Transverse colon (tissue), 4 donors: Measurements from ENCODE around the gene LDHAL6B. TPM values are rescaled to one million over a fixed set of nuclear protein-coding genes. Genes with fewer than 3 reads are reported as not detected.

Experiments
- DNase-seq: peaks from one replicate; pipeline ENCODE4 v3.0.0-alpha.2; 2019
- H3K27ac ChIP-seq, 4 donors: fragments of 200-600 bp; sonication (generic); 2 replicates each; pipeline ENCODE4 v1.5.1; 2016 to 2018; ENCODE audit warnings: inconsistent platforms in 4 of 4
- H3K27me3 ChIP-seq: fragments of 200-600 bp; sonication (generic); 2 replicates; pipeline ENCODE4 v1.5.1; 2017; ENCODE audit warnings: inconsistent platforms
- H3K36me3 ChIP-seq, 4 donors: fragments of 200-600 bp; sonication (generic); 2 replicates each; pipeline ENCODE4 v1.5.1; 2017 to 2019; ENCODE audit warnings: inconsistent platforms in 4 of 4
- H3K4me1 ChIP-seq, 4 donors: fragments of 200-600 bp; sonication (generic); 2 replicates each; pipeline ENCODE4 v1.5.1; 2017 to 2020; ENCODE audit warnings: inconsistent platforms in 4 of 4
- H3K4me3 ChIP-seq, 4 donors: fragments of 200-600 bp; sonication (generic); 1 replicate in 1 of 4; 2 replicates in 3 of 4; pipeline versions ENCODE4 v1.5.1 to v1.6.1; 2017 to 2019; ENCODE audit warnings: inconsistent platforms in 4 of 4
- H3K9me3 ChIP-seq, 2 donors: fragments of 200-600 bp; sonication (generic); 2 replicates each; pipeline ENCODE4 v1.5.1; 2017 to 2019; ENCODE audit warnings: inconsistent platforms in 2 of 2
- CTCF ChIP-seq, 5 experiments: fragments of 200-600 bp in 3 of 5; fragments of 450-650 bp in 2 of 5; sonication (generic) in 3 of 5; IDR thresholded peaks; 1 replicate in 2 of 5; 2 replicates in 3 of 5; pipeline ENCODE4 v1.5.1; 2016 to 2017; ENCODE audit warnings: antibody characterized with exemption in 5 of 5, inconsistent platforms in 3 of 5, mild to moderate bottlenecking in 2 of 5, moderate library complexity in 1 of 5
- EP300 ChIP-seq: sonication (generic); formaldehyde crosslinking; IDR thresholded peaks from one replicate; pipeline ENCODE4 v1.6.1; 2017; ENCODE audit warnings: antibody characterized with exemption, low read depth
- POLR2A ChIP-seq: fragments of 450-650 bp; IDR thresholded peaks from one replicate; pipeline ENCODE4 v1.6.1; 2016; ENCODE audit warnings: antibody characterized with exemption, mild to moderate bottlenecking, moderate library complexity
- POLR2AphosphoS5 ChIP-seq, 3 donors: sonication (generic); formaldehyde crosslinking; IDR thresholded peaks; one replicate each; pipeline ENCODE4 v1.6.1; 2016; ENCODE audit warnings: antibody characterized with exemption in 3 of 3
- WGBS, 2 donors: methylation state at CpG; one replicate each; pipeline ENCODE4 v1.1.5; 2018; ENCODE audit warnings: low coverage in 1 of 2; 5-methylcytosine and 5-hydroxymethylcytosine counted together
- in situ Hi-C, 4 donors: fragments of 200-750 bp; cut with MboI; loops; one replicate each; pipeline versions ENCODE4 v1.15.0 to v1.15.1; 2017; ENCODE audit warnings: low sequenced_read_pairs in 3 of 4, low pct_ligation_motif_present in 1 of 4, low pct_unique_long_range_greater_than_20kb in 1 of 4
- intact Hi-C: fragments of 100-400 bp; cut with DNase I; formaldehyde crosslinking; loops from one replicate; pipeline ENCODE4 v1.15.1; 2023; ENCODE audit warnings: low total_unique reads
- total RNA-seq, 4 donors: library from RNA; depleted of rRNA; stranded (reverse); fragments of >200 nt; gene quantifications; one replicate each; pipeline ENCODE4 v1.1.0, GENCODE V29; 2016

Gene LDHAL6B
- total RNA-seq, 4 donors from 2014 or later: not detected

- intact Hi-C loops (no loop called here), in situ Hi-C loops (loop anchor here in 1 of 4 donors (25.0 kb wide), 1 partner anchor 405 kb away; no protein-coding TSS in a partner anchor)
- TF ChIP-seq CTCF (IDR thresholded peaks at IDR 0.05) (no peak), POLR2AphosphoS5 (IDR thresholded peaks at IDR 0.05) (no peak), EP300 (no peak), POLR2A (no peak)
- no peak overlapping the region for H3K4me3 ChIP-seq
- no peak for DNase-seq
- H3K27ac ChIP-seq: no peak overlapping the region
- H3K4me1 ChIP-seq: peaks cover 0 to 1% (median 0%) of the 10 kb centered on the region in 4 donors
- peaks cover 0 to 25% (median 6%) of the 10 kb centered on the region in 4 donors for H3K36me3 ChIP-seq
- H3K27me3 ChIP-seq: no peaks in the 10 kb centered on the region
- WGBS, 2 donors: 92 to 93% methylated on average over 4 to 5 of the region's 5 CpGs
- H3K9me3 ChIP-seq: no peaks in the 10 kb centered on the region
These were observed 10.3 kb downstream of the LDHAL6B start for GRCh38 chr15:59216911-59217310.

- intact Hi-C loops (no loop called here), in situ Hi-C loops (loop anchor here in 1 of 4 donors (25.0 kb wide), 1 partner anchor 406 kb away; no protein-coding TSS in a partner anchor)
- WGBS, 2 donors: 83 to 92% methylated on average over 2 to 14 of the region's 14 CpGs
- Histone ChIP-seq H3K27ac (no peak overlapping the region), H3K4me1 (peaks cover 0 to 5% (median 2%) of the 10 kb centered on the region in 4 donors), H3K36me3 (peaks cover 0 to 19% (median 6%) of the 10 kb centered on the region in 4 donors), H3K27me3 (no peaks in the 10 kb centered on the region), H3K9me3 (no peaks in the 10 kb centered on the region), H3K4me3 (no peak overlapping the region)
- no peak for DNase-seq
- no peak for TF ChIP-seq POLR2AphosphoS5 (IDR thresholded peaks at IDR 0.05)
- TF ChIP-seq CTCF (IDR thresholded peaks at IDR 0.05): no peak
- no peak for TF ChIP-seq EP300
- TF ChIP-seq POLR2A: no peak
These were observed 11.3 kb downstream of the LDHAL6B start for GRCh38 chr15:59217876-59218498.

GRCh38 chr15:59218710-59219109 lies 12.1 kb downstream of the LDHAL6B start:
- in situ Hi-C loops: loop anchor here in 1 of 4 donors (25.0 kb wide), 1 partner anchor 406 kb away; no protein-coding TSS in a partner anchor
- intact Hi-C loops: no loop called here
- peaks cover 0 to 5% (median 2%) of the 10 kb centered on the region in 4 donors for H3K4me1 ChIP-seq
- DNase-seq: no peak
- no peak overlapping the region for H3K27ac ChIP-seq
- no peaks in the 10 kb centered on the region for H3K9me3 ChIP-seq
- WGBS, 2 donors: 85 to 91% methylated on average over 3 of the region's 3 CpGs
- H3K27me3 ChIP-seq: no peaks in the 10 kb centered on the region
- TF ChIP-seq POLR2A (no peak), POLR2AphosphoS5 (IDR thresholded peaks at IDR 0.05) (no peak), CTCF (IDR thresholded peaks at IDR 0.05) (no peak), EP300 (no peak)
- H3K36me3 ChIP-seq: peaks cover 0 to 13% (median 6%) of the 10 kb centered on the region in 4 donors
- no peak overlapping the region for H3K4me3 ChIP-seq

GRCh38 chr15:59221511-59222505 lies 15.2 kb downstream of the LDHAL6B start:
- peaks cover 0 to 13% (median 2%) of the 10 kb centered on the region in 4 donors for H3K36me3 ChIP-seq

More at GRCh38 chr15:59221511-59222505, 15.2 kb downstream of the LDHAL6B start:
- intact Hi-C loops (no loop called here), in situ Hi-C loops (loop anchor here in 1 of 4 donors (25.0 kb wide), 1 partner anchor 410 kb away; no protein-coding TSS in a partner anchor)
- H3K27me3 ChIP-seq: no peaks in the 10 kb centered on the region
- 74 to 83% methylated on average over 5 of the region's 5 CpGs for WGBS, 2 donors
- peaks cover 0 to 7% (median 2%) of the 10 kb centered on the region in 4 donors for H3K4me1 ChIP-seq
- H3K9me3 ChIP-seq: no peaks in the 10 kb centered on the region
- TF ChIP-seq POLR2AphosphoS5 (IDR thresholded peaks at IDR 0.05): peak in 1 of 3 donors; percentile 6
- TF ChIP-seq EP300: no peak
- no peak for DNase-seq
- no peak overlapping the region for H3K4me3 ChIP-seq
- H3K27ac ChIP-seq: peak overlapping the region in 1 of 4 donors; percentile 16
